ENCODE data around the gene TCFL5. TPM values are rescaled to one million over a fixed set of nuclear protein-coding genes. Genes with fewer than 3 reads are reported as not detected.
A peak's percentile ranks its signal among the peaks of the same experiment; 100 is the strongest.

TCFL5 gene
- total RNA-seq, 2 donors from 2014 or later: 7.1 to 24.8 TPM

DNA sequence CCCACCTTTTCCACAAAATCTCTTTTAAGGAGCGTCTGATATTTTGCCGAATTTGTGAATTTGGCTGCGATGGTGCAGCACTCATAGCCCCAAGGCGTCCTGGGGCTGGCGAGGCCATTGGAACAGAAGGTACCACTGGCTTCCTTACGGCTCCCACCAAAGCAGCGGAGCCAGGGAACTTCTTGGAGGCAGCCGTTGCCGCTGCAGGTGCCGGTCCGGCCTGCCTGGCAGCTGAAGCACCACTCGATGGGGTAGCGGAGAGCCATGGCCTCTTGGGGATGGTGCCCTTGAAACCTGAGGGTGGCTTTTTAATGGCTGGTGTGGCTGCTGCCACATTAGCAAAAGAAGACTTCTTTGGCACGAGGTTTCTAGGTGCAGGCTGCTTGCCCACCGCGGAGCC lies 34.9 kb upstream of the TCFL5 start:
- intact Hi-C loops (cut with DNase I): no loop called here
- H3K9me3 ChIP-seq: no peaks in the 10 kb centered on the region
- no peaks in the 10 kb centered on the region for H3K27me3 ChIP-seq (replicated peaks; ENCODE audit: insufficient read depth)
- peaks cover 7 to 29% of the 10 kb centered on the region in 2 donors for H3K36me3 ChIP-seq
- TF ChIP-seq, protein P1, sequence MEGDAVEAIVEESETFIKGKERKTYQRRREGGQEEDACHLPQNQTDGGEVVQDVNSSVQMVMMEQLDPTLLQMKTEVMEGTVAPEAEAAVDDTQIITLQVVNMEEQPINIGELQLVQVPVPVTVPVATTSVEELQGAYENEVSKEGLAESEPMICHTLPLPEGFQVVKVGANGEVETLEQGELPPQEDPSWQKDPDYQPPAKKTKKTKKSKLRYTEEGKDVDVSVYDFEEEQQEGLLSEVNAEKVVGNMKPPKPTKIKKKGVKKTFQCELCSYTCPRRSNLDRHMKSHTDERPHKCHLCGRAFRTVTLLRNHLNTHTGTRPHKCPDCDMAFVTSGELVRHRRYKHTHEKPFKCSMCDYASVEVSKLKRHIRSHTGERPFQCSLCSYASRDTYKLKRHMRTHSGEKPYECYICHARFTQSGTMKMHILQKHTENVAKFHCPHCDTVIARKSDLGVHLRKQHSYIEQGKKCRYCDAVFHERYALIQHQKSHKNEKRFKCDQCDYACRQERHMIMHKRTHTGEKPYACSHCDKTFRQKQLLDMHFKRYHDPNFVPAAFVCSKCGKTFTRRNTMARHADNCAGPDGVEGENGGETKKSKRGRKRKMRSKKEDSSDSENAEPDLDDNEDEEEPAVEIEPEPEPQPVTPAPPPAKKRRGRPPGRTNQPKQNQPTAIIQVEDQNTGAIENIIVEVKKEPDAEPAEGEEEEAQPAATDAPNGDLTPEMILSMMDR (IDR thresholded peaks at IDR 0.05): no peak
- no peak for TF ChIP-seq POLR2A (IDR thresholded peaks at IDR 0.05)
- no peak for TF ChIP-seq POLR2AphosphoS5 (IDR thresholded peaks at IDR 0.05)
- H3K4me3 ChIP-seq: no peak overlapping the region
- DNase-seq (ENCODE audit: low spot score): no peak
- no peak overlapping the region for H3K27ac ChIP-seq
- H3K4me1 ChIP-seq (replicated peaks): peaks cover 10% of the 10 kb centered on the region
- 94% methylated on average over 16 of the region's 16 CpGs for WGBS

DNA sequence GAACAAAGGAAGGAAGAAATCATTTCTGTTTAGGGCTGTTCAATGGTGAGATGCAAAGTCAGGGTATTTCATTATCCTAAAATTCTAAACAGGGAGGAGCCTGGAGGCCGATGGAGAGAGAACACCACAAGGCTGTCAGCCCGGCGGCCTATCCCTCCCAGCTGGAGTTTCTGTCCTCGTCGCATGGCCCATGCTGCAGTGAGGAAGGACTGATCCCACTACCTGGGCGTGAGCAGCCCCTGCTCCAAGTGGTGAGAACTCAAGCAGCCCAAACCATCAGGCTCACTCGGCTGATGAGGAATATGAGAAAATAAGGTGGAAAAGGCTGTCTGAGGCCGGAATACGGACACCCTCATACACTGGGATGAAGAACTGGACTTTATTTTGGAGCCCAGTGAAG lies 33.9 kb upstream of the TCFL5 start:
- Histone ChIP-seq H3K36me3 (peaks cover 7 to 38% of the 10 kb centered on the region in 2 donors), H3K27ac (no peak overlapping the region), H3K4me1 (replicated peaks) (peaks cover 9% of the 10 kb centered on the region), H3K27me3 (replicated peaks; ENCODE audit: insufficient read depth) (no peaks in the 10 kb centered on the region), H3K9me3 (no peaks in the 10 kb centered on the region), H3K4me3 (no peak overlapping the region)
- intact Hi-C loops (cut with DNase I): no loop called here
- TF ChIP-seq POLR2AphosphoS5 (IDR thresholded peaks at IDR 0.05) (no peak), POLR2A (IDR thresholded peaks at IDR 0.05) (no peak)
- TF ChIP-seq, protein P1 (IDR thresholded peaks at IDR 0.05): no peak
- WGBS: 88% methylated on average over 9 of the region's 9 CpGs
- no peak for DNase-seq (ENCODE audit: low spot score)

DNA sequence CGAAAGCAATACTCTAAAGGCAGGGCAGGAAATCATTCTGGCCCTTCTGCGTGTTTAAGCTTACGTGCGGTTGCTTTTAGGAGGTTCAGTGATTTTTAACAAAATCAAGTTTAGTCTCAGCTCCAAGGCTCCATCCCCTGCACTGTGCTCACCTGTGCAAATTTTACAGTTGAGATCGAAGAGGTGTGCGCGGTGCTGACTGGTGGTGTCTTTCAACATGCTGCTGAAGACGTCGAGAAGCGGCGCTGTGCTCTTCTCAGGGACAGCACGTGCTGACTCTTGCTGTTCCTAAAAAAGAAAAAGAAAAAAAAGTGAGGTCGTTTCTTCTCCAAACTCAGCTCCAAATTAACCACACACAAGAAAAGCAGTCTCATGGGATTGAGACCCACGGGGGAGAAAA lies 32.6 kb upstream of the TCFL5 start:
- H3K27ac ChIP-seq: no peak overlapping the region
- no peak overlapping the region for H3K4me3 ChIP-seq
- intact Hi-C loops (cut with DNase I): no loop called here
- no peaks in the 10 kb centered on the region for H3K9me3 ChIP-seq
- H3K4me1 ChIP-seq (replicated peaks): no peaks in the 10 kb centered on the region
- TF ChIP-seq POLR2A (IDR thresholded peaks at IDR 0.05) (no peak), POLR2AphosphoS5 (IDR thresholded peaks at IDR 0.05) (no peak)
- TF ChIP-seq, protein P1 (IDR thresholded peaks at IDR 0.05): no peak
- DNase-seq (ENCODE audit: low spot score): no peak
- H3K27me3 ChIP-seq (replicated peaks; ENCODE audit: insufficient read depth): no peaks in the 10 kb centered on the region
- WGBS: 91% methylated on average over 14 of the region's 14 CpGs
- H3K36me3 ChIP-seq: peaks cover 7 to 49% of the 10 kb centered on the region in 2 donors

DNA sequence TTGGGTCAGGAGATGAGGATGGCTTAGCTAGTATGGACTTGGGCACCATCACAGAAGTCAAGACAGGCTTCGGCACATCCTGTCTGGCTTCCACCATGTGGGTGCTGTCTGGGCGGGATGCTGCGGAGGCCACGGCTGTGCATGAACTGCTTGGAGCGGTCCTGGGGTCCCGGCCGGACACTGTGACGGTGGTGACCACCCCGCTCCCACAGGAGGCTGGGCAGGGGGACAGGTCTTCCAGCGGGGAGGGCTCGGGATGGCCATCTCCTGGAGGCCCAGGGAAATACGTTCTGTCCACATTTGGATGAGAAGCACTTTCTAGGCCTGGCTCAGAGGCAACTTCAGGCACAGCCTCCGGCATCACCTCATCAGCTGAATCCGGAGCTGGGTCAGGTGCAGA lies 32.1 kb upstream of the TCFL5 start:
- no peaks in the 10 kb centered on the region for H3K27me3 ChIP-seq (replicated peaks; ENCODE audit: insufficient read depth)
- no peak overlapping the region for H3K27ac ChIP-seq
- H3K9me3 ChIP-seq: no peaks in the 10 kb centered on the region
- peaks cover 7 to 53% of the 10 kb centered on the region in 2 donors for H3K36me3 ChIP-seq
- no peaks in the 10 kb centered on the region for H3K4me1 ChIP-seq (replicated peaks)
- DNase-seq (ENCODE audit: low spot score): no peak
- TF ChIP-seq POLR2AphosphoS5 (IDR thresholded peaks at IDR 0.05) (no peak), POLR2A (IDR thresholded peaks at IDR 0.05) (no peak)
- TF ChIP-seq, protein P1 (IDR thresholded peaks at IDR 0.05): peak in 1 of 4 experiments; percentile 10
- intact Hi-C loops (cut with DNase I): no loop called here
- H3K4me3 ChIP-seq: no peak overlapping the region
- 94% methylated on average over 14 of the region's 14 CpGs for WGBS
